IPS-NIHi7 (cell line): Measurements from ENCODE around the gene CST3.

Experiments used
- DNase-seq: peaks from one replicate; pipeline ENCODE4 v3.0.0; 2012; ENCODE audit warnings: mixed read lengths; ENCODE audit errors: extremely low spot score

Gene CST3

DNA sequence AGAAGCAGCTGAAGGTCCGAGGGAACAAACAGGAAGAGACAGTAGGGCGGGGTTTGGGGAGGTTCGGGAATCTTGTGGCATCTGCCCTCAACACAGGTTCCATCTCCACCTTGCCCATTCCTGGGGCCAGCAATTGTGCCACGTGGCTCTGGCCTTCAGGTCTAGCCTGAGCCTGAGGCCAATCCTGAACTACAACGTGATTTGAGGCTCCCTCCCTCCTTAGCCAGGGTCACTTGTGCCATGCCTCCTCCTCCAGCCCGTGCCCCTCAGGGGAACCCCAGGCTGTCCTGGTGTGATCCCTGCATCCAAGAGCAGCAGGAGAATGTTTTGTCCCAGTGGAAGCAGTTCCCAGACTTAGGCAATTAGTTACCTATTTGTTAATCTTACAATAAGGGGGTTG, 35.1 kb downstream of the CST3 start:
- no peak for DNase-seq

DNA sequence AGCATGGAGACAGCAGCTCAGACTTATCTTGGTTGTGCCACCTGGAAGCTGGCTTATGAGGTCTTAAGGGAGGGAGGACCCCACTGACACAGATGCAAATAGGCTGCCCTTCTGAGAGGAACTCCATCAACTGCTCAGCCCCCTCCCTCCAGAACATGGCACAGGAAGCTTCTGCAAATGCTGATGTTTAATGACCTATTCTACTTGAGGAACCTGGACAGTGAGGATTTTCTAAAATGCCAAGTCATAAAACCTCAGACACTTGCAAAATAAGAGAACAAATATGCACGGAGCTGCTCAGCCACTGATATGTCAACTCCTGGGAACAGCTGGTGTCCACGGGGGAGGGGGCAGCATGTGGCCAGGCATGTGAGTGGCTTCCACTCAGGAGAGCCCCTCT, 35.5 kb downstream of the CST3 start:
- DNase-seq, result no peak

DNA sequence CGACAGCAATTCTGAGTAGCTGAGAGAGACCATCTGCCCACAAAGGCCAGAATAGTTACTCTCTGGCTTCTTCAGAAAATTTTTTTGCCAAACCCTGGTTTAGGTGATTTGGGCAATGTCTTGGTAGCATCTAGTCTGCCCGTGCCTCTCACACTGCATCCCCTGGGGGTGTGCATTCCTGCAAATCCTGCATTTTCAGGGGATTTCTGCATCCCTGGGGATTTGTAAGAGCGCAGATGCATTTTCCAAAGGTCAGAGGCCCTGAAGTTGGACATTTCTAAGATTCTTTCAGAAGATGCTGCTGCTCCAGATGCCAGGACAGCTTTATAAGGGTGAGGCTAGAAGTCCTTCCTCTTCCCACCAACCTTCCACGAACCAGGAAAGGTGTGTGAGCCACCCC, 36.0 kb downstream of the CST3 start:
- no peak for DNase-seq

DNA sequence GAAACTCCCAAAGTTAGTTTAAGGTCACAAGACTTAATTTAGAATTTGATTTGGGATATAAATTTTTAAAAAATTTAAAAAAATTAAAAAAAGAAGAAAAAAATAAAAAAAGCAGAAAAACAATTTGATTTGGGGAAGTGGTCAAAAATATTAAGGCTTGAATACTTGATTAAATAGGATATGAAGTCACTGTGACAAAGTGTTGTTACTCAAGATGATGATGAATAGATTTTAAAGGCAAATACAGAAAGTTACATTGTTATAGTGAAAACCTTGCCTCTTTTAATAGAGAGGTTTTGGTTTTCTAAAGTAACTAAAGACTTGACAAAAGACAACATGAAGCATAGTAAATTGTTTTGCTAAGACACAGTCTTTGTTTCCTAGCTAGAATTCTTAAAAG, 39.3 kb downstream of the CST3 start:
- DNase-seq, result no peak

DNA sequence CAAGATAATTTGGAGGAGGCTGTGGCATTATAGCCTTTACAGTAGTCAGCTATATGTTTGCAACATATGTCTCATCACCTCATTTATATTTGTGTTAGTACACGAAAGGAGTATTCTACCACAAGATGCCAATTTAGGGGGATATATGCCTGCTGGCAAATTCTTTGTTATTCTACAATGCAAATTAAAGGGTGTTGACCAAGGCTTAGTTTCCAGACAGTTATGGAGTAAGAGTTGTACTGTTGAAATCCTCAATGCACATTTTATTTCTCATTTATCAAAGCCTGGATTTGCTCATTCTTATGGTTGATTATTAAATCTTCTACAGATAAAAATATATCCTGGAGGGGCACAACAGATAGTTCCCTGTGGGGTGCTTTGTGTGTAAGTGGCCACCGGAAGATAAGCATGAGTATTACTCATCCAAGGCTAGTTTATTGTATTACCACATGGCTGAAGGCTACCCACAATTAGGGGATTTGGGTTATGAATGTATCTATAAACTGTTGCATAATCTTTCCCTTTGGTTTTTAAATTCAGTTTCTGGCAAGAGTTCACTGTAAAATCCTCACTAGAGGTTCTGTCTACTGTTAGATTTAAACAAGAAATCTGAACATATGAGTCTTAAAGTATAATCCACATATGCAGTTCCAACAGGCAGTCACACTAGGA, 41.0 kb downstream of the CST3 start:
- DNase-seq, result no peak

DNA sequence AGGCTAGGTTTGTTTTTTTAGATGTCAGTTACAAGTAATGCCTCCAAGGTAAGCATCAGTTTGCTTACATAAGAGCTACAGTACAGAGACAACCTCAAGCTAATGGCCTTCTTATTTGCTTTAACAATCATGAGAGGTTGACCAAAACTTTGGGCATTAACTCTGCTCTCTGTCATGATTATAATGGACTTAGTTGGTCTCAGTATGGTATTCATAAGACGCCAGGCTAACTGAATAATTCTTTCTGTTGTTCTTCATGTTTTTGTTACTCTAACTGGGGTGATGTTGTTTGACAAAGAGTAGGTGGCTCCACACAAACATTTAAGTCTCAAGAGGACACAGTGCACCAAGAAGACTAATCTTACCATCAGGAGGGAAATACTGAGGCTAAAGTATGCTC, 41.8 kb downstream of the CST3 start:
- no peak for DNase-seq

DNA sequence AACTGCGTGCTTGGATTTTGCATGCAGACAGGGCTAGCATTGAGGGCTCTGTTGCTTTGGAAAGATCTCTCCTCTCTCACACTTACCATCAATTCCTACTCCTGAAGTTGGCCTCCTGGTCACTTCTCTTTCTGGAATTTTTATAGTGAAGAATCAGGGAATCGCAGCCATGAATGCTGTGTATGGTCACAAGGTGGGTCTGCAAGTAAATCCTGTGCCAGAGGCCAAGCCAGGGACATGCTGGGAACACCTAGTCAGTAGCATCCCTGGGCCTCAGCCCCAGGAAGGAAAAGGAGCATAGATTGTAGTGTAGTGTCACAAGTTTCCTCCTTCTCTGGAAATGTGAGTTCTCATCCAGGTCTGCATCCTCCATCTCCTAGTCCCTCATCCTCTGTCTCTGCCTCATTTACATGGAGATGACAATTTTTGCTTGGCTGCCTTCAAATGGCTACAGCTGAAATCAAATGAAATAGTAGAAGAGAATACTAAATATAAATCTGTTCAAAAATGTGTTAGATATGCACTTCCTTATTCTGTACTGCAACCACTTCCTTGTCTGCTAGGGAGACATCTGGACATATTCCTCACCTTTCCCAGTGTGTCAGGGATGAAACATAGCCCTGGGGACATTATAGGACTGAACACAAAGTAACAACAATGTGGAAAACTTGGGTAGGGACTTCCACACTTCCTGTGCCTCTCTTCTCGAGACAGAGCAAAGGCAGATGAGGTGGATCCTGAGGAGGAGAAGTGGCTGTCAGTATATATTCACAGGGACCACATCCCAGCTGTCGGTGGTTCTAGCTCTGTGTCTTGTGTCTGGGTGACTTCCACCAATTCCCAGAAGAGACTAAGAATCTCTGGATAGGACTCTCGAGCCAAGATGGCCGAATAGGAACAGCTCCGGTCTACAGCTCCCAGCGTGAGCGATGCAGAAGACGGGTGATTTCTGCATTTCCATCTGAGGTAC, 49.0 kb downstream of the CST3 start:
- no peak for DNase-seq

DNA sequence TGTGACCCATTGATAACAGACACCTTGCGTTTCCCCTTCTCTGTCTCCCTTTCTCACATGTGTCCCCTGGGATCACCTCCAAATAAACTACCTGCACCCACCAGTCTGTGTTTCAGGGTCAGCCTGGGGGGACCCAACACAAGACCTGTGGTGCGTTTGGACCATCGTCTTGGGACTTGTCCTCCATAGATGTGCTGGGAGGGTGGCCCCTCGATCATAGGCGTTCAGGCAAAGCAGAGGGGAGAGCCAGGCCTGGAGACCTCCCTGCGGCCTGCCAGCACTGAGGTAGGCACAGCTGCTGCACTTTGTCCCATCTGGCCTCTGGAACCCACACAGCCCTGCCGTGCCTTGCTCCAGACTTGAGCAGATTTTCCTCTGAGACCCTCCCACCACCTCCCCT, 50.1 kb downstream of the CST3 start:
- DNase-seq, result no peak

DNA sequence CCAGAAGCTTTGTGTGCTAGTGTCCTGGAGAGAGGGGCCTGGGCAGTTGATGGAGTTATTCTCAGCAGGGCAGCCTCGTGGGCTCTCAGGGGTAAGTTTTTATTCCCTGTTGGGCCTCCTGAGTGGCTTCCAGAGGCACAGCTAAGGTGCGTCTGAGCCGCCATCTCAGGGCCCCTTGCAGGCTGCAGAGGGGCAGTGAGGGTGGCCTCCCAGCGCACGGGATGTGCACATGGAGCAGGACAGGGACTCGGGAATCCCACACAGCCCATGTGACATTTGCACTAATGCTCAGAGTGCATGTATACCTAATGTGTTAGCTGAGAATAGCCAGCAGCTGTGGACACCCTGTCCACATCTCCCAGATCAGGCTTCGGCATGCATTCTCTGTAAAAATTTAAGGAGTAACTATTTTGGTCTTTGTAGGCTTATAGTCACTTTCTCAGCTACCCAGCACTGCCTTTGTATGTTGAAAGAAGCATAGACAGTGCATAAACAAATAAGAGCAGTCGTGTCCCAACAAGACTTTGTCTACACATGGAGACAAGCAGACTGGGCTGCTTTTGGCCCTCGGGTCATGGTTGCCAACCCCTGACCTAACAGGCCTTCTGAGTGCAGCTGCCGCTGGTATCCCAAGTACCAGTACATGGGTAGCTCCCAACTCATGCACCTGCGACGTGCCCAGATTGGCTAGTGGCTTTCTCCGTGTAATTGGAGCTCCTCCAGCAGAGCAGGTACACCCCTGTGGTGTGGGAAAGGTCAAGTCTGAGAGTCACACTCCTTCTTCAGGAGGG, 50.8 kb downstream of the CST3 start:
- no peak for DNase-seq

DNA sequence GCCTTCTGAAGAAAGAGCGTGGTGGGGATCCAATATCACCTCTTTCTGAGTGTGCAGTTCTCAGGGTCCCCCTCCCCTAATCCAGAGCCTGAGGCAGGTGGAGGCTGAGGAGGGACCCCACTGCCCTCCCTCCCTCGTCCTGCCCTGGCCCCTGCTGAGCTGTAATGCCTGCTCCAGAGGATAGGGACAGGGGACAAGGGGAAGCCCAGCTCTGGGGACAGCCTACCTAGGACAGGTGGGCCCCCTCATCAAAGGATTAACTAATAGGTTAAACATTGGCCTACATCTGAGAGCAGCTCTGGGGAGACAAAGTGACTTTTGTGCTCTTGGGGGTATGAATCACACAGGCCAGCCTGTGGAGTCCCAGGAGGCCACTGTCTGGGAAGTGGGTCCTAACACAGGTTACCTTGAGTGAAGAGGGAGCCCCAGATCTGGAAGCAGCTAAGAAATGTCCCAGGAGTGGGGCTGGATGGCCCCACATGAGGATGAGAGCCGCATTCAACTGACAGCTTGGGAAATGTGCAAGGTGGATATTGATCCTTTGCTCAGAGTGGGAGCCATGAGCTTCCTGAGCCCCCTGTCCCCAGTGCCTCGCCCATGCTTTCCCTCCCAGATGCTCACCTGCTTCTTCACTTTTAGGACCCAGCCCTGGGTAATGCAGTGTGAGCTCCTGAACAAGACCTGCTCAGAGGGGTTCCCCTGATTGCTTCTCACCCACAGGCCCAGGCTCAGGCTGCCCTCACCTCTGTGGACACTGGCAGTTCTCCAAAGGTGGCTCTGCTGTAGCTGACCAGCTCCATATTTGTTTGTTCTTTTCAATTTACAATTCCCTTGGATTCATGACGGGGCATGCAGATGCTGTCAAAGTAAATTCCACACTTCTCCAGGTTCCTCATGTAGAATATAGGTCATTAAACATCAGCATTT, 51.7 kb downstream of the CST3 start:
- DNase-seq, result no peak

DNA sequence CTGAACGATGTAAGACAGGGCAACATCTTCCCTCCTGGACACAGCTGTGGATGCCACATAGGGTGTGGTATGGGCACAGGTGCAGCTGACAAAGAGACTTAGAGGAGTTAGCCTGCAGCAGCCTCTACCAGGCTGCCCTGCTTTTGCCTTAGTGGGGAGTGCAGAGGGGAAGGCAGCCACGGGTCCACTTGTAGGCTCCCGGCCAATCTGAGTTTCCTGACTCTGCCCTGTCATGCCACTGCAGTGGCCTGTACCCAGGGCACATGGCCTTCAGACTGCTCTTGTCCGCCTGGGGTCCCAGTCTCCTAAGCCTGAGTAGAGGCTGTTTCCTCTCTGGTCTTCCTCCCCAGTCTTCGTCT, 52.3 kb downstream of the CST3 start:
- no peak for DNase-seq

DNA sequence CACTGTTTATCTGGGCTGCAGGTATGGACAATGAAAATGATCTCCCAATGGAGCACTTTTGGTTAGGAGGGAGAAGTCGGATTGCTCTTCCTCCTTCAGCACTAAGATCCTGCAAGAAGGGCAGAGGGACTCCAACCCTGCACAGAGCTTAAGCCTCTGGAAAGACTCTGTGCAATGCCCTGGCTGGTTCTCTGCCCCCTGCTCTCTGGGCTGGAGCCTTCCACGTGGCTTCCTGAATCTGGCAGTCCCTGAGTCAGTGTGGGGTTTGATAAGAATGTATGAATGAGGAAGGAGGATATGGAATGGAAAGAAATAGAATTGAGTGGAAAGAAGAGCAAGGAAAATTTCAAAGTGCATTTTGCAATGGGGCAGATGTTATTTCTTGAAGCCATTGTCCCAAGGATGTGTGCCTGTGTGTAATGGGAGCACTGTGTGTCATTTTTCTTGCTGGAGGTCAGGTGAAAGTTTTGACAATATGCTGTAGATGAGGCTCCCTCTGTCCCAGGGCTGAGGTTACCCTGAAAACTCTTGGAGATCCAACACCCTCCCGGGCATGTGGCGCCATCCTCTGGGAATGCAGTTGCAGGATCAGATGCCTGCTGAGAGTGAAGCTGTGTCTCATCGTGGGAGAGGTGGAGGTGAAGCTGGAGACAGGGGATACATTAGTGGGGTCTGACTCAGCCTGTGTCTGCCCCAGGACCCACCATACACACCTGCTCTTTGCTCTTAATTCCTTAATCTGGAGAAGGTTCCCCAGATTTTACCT, 53.1 kb downstream of the CST3 start:
- no peak for DNase-seq
